Liver (tissue), 9 donors: ENCODE results near the gene LCN6. TPM values are rescaled to one million over a fixed set of nuclear protein-coding genes. Genes with fewer than 3 reads are reported as not detected.

ENCODE experiments used
- DNase-seq: peaks from one replicate; pipeline ENCODE4 v3.0.0-alpha.2; 2017; ENCODE audit warnings: low spot score
- H3K27ac ChIP-seq, 2 donors: one replicate each; pipeline ENCODE4 v1.7.0; 2013; ENCODE audit warnings: inconsistent platforms in 2 of 2, low read length in 2 of 2, control low read depth in 1 of 2, low read depth in 1 of 2, mild to moderate bottlenecking in 1 of 2
- H3K27me3 ChIP-seq, 4 donors: one replicate each; pipeline versions ENCODE4 v1.6.1 to v1.7.0; 2013; ENCODE audit warnings: low read length in 3 of 4, inconsistent platforms in 1 of 4, mild to moderate bottlenecking in 1 of 4, moderate library complexity in 1 of 4; ENCODE audit not compliant: control insufficient read depth in 4 of 4, insufficient read depth in 4 of 4
- H3K36me3 ChIP-seq, 4 donors: one replicate each; pipeline versions ENCODE4 v1.6.1 to v1.7.0; 2013; ENCODE audit warnings: low read length in 3 of 4, mild to moderate bottlenecking in 3 of 4, low read depth in 1 of 4, moderate library complexity in 1 of 4; ENCODE audit not compliant: control insufficient read depth in 4 of 4, insufficient read depth in 3 of 4
- H3K4me1 ChIP-seq, 4 donors: one replicate each; pipeline versions ENCODE4 v1.6.1 to v1.7.0; 2013; ENCODE audit warnings: low read length in 3 of 4, mild to moderate bottlenecking in 3 of 4, moderate library complexity in 1 of 4; ENCODE audit not compliant: control insufficient read depth in 4 of 4, insufficient read depth in 4 of 4
- H3K4me3 ChIP-seq, 3 donors: one replicate each; pipeline versions ENCODE4 v1.6.1 to v1.7.0; 2013; ENCODE audit warnings: low read length in 3 of 3, control low read depth in 1 of 3, low read depth in 1 of 3, mild to moderate bottlenecking in 1 of 3
- H3K9ac ChIP-seq, 2 donors: one replicate each; pipeline ENCODE4 v1.7.0; 2013; ENCODE audit warnings: low read length in 2 of 2, mild to moderate bottlenecking in 2 of 2, moderate library complexity in 2 of 2, control low read depth in 1 of 2, low read depth in 1 of 2
- H3K9me3 ChIP-seq, 4 donors: one replicate each; pipeline versions ENCODE4 v1.6.1 to v1.7.0; 2013; ENCODE audit warnings: low read length in 3 of 4; ENCODE audit not compliant: control insufficient read depth in 4 of 4
- CTCF ChIP-seq: fragments of 150-350 bp; IDR thresholded peaks from 2 replicates; pipeline ENCODE4 v1.5.1; 2017; ENCODE audit warnings: improper control_type of control experiment, low read depth, low read length; ENCODE audit not compliant: missing input control
- EGR1 ChIP-seq, 2 donors: IDR thresholded peaks; 2 replicates each; pipeline ENCODE4 v1.6.1; 2016 to 2018; ENCODE audit warnings: antibody characterized with exemption in 2 of 2, low read depth in 2 of 2
- FOXA1 ChIP-seq: IDR thresholded peaks from 2 replicates; pipeline ENCODE4 v1.6.1; 2016; ENCODE audit warnings: antibody characterized with exemption
- FOXA2 ChIP-seq: IDR thresholded peaks from 2 replicates; pipeline ENCODE4 v1.6.1; 2016; ENCODE audit warnings: antibody characterized with exemption
- GABPA ChIP-seq, 2 donors: IDR thresholded peaks in 1 of 2; conservative IDR thresholded peaks in 1 of 2; 2 replicates each; pipeline ENCODE4 v1.6.1; 2016; ENCODE audit warnings: antibody characterized with exemption in 2 of 2, mild to moderate bottlenecking in 1 of 2, moderate library complexity in 1 of 2
- HNF4A ChIP-seq, 2 donors: conservative IDR thresholded peaks; 2 replicates each; pipeline ENCODE4 v1.6.1; 2016; ENCODE audit warnings: antibody characterized with exemption in 2 of 2, mild to moderate bottlenecking in 2 of 2
- HNF4G ChIP-seq: IDR thresholded peaks from 2 replicates; pipeline ENCODE4 v1.6.1; 2016; ENCODE audit warnings: antibody characterized with exemption
- JUND ChIP-seq, 2 donors: IDR thresholded peaks; 2 replicates each; pipeline ENCODE4 v1.6.1; 2016; ENCODE audit warnings: antibody characterized with exemption in 2 of 2
- NR2F2 ChIP-seq: IDR thresholded peaks from 2 replicates; pipeline ENCODE4 v1.6.1; 2016; ENCODE audit warnings: antibody characterized with exemption
- RAD21 ChIP-seq, 2 donors: IDR thresholded peaks; 2 replicates each; pipeline ENCODE4 v1.6.1; 2016; ENCODE audit warnings: antibody characterized with exemption in 2 of 2, mild to moderate bottlenecking in 2 of 2
- REST ChIP-seq: IDR thresholded peaks from 2 replicates; pipeline ENCODE4 v1.6.1; 2016; ENCODE audit warnings: antibody characterized with exemption, mild to moderate bottlenecking
- RXRA ChIP-seq, 2 donors: IDR thresholded peaks; 2 replicates each; pipeline ENCODE4 v1.6.1; 2017 to 2018; ENCODE audit warnings: antibody characterized with exemption in 2 of 2, mild to moderate bottlenecking in 1 of 2
- SP1 ChIP-seq: IDR thresholded peaks from 2 replicates; pipeline ENCODE4 v1.6.1; 2018; ENCODE audit warnings: antibody characterized with exemption, mild to moderate bottlenecking
- TAF1 ChIP-seq: conservative IDR thresholded peaks from 2 replicates; pipeline ENCODE4 v1.6.1; 2016; ENCODE audit warnings: antibody characterized with exemption, mild to moderate bottlenecking
- YY1 ChIP-seq: IDR thresholded peaks from 2 replicates; pipeline ENCODE4 v1.6.1; 2016; ENCODE audit warnings: antibody characterized with exemption, mild to moderate bottlenecking
- ZBTB33 ChIP-seq: IDR thresholded peaks from 2 replicates; pipeline ENCODE4 v1.6.1; 2016; ENCODE audit warnings: antibody characterized with exemption
- WGBS: extraction: QIAGEN DNeasy Blood & Tissue Kit; methylation state at CpG from one replicate; pipeline ENCODE4 v1.1.7; 2013; 5-methylcytosine and 5-hydroxymethylcytosine counted together
- polyA plus RNA-seq, 2 donors: library from polyadenylated mRNA; stranded (reverse) in 1 of 2; unstranded in 1 of 2; fragments of 200-250 nt in 1 of 2; fragments of >200 nt in 1 of 2; fragmentation: Nextera tagmentation in 1 of 2; extraction: Ambion mirVana in 1 of 2; gene quantifications; one replicate each; pipeline versions ENCODE4 v1.2.1 to v1.2.3, GENCODE V29; 2013 to 2015
- total RNA-seq, 2 donors: library from RNA; depleted of rRNA; stranded (reverse); fragments of >200 nt; gene quantifications; one replicate each; pipeline ENCODE4 v1.2.3, GENCODE V29; 2014
- TF ChIP-seq, protein P1 (sequence below): IDR thresholded peaks from 2 replicates; pipeline ENCODE4 v1.6.1; 2016; ENCODE audit warnings: antibody characterized with exemption
- TF ChIP-seq, protein P2 (sequence below): IDR thresholded peaks from 2 replicates; pipeline ENCODE4 v1.6.1; 2016; ENCODE audit warnings: antibody characterized with exemption
- donor health status: healthy.
- donor health status: healthy.
- donor health status: healthy.
- donor health status: healthy.
- donor health status: healthy.

Gene LCN6
- total and polyA plus RNA-seq, 4 donors, result 0.14 to 0.32 TPM; not detected in 2

- TF ChIP-seq GABPA (IDR thresholded peaks at IDR 0.05 in 1 of 2, conservative IDR thresholded peaks at IDR 0.05 in 1 of 2), result no peak
- TF ChIP-seq, protein P1, sequence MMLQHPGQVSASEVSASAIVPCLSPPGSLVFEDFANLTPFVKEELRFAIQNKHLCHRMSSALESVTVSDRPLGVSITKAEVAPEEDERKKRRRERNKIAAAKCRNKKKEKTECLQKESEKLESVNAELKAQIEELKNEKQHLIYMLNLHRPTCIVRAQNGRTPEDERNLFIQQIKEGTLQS, result no peak
- TF ChIP-seq FOXA2, result no peak
- TF ChIP-seq EGR1 (IDR thresholded peaks at IDR 0.05; ENCODE audit: low read depth in 2 of 2), result no peak
- no peak for TF ChIP-seq JUND (IDR thresholded peaks at IDR 0.05)
- TF ChIP-seq, protein P2, sequence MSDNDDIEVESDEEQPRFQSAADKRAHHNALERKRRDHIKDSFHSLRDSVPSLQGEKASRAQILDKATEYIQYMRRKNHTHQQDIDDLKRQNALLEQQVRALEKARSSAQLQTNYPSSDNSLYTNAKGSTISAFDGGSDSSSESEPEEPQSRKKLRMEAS, result no peak
- no peak for TF ChIP-seq TAF1
- no peak for TF ChIP-seq RAD21 (IDR thresholded peaks at IDR 0.05)
- TF ChIP-seq HNF4G, result no peak
- no peak for TF ChIP-seq HNF4A (conservative IDR thresholded peaks at IDR 0.05)
- TF ChIP-seq CTCF, result no peak
- TF ChIP-seq SP1, result no peak
- TF ChIP-seq REST, result no peak
- TF ChIP-seq YY1, result no peak
- TF ChIP-seq NR2F2, result no peak
- no peak for TF ChIP-seq ZBTB33
- no peak for TF ChIP-seq RXRA (IDR thresholded peaks at IDR 0.05)
- TF ChIP-seq FOXA1, result no peak
- DNase-seq, result no peak
- Histone ChIP-seq H3K4me3 (no peak within 1 kb of the TSS), H3K9me3 (no peaks in the 10 kb centered on the region), H3K9ac (no peak within 1 kb of the TSS), H3K27ac (no peak within 1 kb of the TSS), H3K36me3 (no peaks in the 10 kb centered on the region), H3K4me1 (no peaks in the 10 kb centered on the region), H3K27me3 (no peaks in the 10 kb centered on the region)
- 77% methylated on average over 14 of the region's 14 CpGs for WGBS
These were observed 16.1 kb upstream of the LCN6 start, which contains the start of gene LCN15 for GRCh38 chr9:136764301-136764891. Gene LCN15, minus strand, starts transcription at chr9:136764518. Its CDS starts 30 bp downstream, at chr9:136764488.
